GM18868 (cell line): ENCODE data around the gene HDAC4.

Experiments used
- ATAC-seq: cut with Tn5 transposase; IDR thresholded peaks from one replicate; pipeline ENCODE4 v1.9.1; 2021; ENCODE audit warnings: mild to moderate bottlenecking, moderate library complexity; ENCODE audit not compliant: unreplicated experiment

The HDAC4 gene

GRCh38 chr2:239226677-239227581 is 173.9 kb downstream of the HDAC4 start:
- ATAC-seq = no peak

- ATAC-seq = no peak
Observed at GRCh38 chr2:239225871-239226561, 174.8 kb downstream of the HDAC4 start.

- no peak for ATAC-seq
Observed at GRCh38 chr2:239225371-239225851, 175.4 kb downstream of the HDAC4 start.

GRCh38 chr2:239224955-239225354 is 175.9 kb downstream of the HDAC4 start:
- ATAC-seq = no peak

GRCh38 chr2:239224199-239224570 is 176.6 kb downstream of the HDAC4 start:
- ATAC-seq = no peak

- ATAC-seq = no peak
Observed at GRCh38 chr2:239223310-239224198, 177.3 kb downstream of the HDAC4 start.

GRCh38 chr2:239222706-239223309 is 178.0 kb downstream of the HDAC4 start:
- no peak for ATAC-seq

- ATAC-seq = no peak
Observed at GRCh38 chr2:239222312-239222660, 178.5 kb downstream of the HDAC4 start.

GRCh38 chr2:239220981-239221396 is 179.8 kb downstream of the HDAC4 start:
- ATAC-seq = no peak

- no peak for ATAC-seq
Observed at GRCh38 chr2:239220341-239220740, 180.5 kb downstream of the HDAC4 start.

- no peak for ATAC-seq
Observed at GRCh38 chr2:239216614-239217273, 184.1 kb downstream of the HDAC4 start.

GRCh38 chr2:239215988-239216613 is 184.7 kb downstream of the HDAC4 start:
- ATAC-seq = no peak

GRCh38 chr2:239215136-239215925 is 185.5 kb downstream of the HDAC4 start:
- ATAC-seq = no peak

- ATAC-seq = no peak
Observed at GRCh38 chr2:239214725-239215124, 186.1 kb downstream of the HDAC4 start.

GRCh38 chr2:239213643-239214101 is 187.1 kb downstream of the HDAC4 start:
- ATAC-seq = no peak

GRCh38 chr2:239212929-239213642 is 187.7 kb downstream of the HDAC4 start:
- ATAC-seq = no peak

- ATAC-seq = no peak
Observed at GRCh38 chr2:239212121-239212928, 188.5 kb downstream of the HDAC4 start.
